ACC112 (cell line): Measurements from ENCODE around the gene CFAP299.

ENCODE experiments used
- H2AFZ ChIP-seq: fragments of 200-600 bp; sonication (generic); one replicate; pipeline ENCODE4 v1.6.0; 2017; ENCODE audit warnings: antibody characterized with exemption, low read length; ENCODE audit not compliant: unreplicated experiment
- H3K27ac ChIP-seq: fragments of 200-600 bp; sonication (generic); 2 replicates; pipeline ENCODE4 v1.5.1; 2014; ENCODE audit warnings: low read depth, mild to moderate bottlenecking, antibody characterized with exemption, low read length, moderate library complexity
- H3K27me3 ChIP-seq: fragments of 200-600 bp; sonication (generic); 2 replicates; pipeline ENCODE4 v1.6.1; 2014; ENCODE audit warnings: mild to moderate bottlenecking, antibody characterized with exemption, low read length, moderate library complexity, mixed read lengths; ENCODE audit not compliant: insufficient read depth
- H3K36me3 ChIP-seq: fragments of 200-600 bp; sonication (generic); 2 replicates; pipeline ENCODE4 v1.6.1; 2016; ENCODE audit warnings: mild to moderate bottlenecking, antibody characterized with exemption, low read length, moderate library complexity, mixed read lengths; ENCODE audit not compliant: insufficient read depth
- H3K4me1 ChIP-seq: fragments of 200-600 bp; sonication (generic); one replicate; pipeline ENCODE4 v1.6.1; 2016; ENCODE audit warnings: low read length, mixed read lengths; ENCODE audit not compliant: insufficient read depth, unreplicated experiment, control insufficient read depth
- H3K4me3 ChIP-seq: fragments of 200-600 bp; sonication (generic); 2 replicates; pipeline ENCODE4 v1.5.1; 2014; ENCODE audit warnings: mild to moderate bottlenecking, low read depth, low read length
- H3K79me2 ChIP-seq: fragments of 200-600 bp; sonication (generic); one replicate; pipeline ENCODE4 v1.6.0; 2016; ENCODE audit warnings: low read length; ENCODE audit not compliant: control insufficient read depth, unreplicated experiment, insufficient read depth

Gene CFAP299

DNA sequence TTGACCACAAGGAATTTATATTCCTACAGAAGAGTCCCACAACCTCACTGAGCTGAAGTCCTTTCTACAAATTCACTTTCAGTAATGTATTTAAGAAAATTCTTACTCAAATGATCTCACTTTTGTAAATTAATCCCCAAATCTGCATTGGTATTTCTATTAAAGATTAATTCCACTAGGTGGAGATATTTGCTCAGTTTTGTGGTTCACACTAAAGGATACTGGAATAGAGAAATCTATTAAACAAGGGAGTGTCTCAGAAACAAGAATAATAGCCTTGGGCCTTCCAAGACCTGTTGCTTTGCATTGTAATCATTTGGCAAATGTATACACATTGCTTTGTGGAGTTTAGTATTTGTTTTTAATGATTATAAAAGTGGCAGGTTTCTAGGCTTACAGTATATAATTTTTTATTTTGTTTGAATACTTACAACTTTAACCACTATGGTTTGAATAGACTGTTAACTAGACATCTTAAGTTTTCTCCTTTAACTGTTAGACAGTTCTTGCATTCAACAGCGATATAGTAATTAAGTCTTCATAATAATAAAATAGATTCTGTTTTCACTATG is 25.9 kb downstream of the CFAP299 start:
- no peaks in the 10 kb centered on the region for H3K36me3 ChIP-seq
- peak overlapping the region; percentile 41 for H3K4me3 ChIP-seq
- H2AFZ ChIP-seq: no peak overlapping the region

DNA sequence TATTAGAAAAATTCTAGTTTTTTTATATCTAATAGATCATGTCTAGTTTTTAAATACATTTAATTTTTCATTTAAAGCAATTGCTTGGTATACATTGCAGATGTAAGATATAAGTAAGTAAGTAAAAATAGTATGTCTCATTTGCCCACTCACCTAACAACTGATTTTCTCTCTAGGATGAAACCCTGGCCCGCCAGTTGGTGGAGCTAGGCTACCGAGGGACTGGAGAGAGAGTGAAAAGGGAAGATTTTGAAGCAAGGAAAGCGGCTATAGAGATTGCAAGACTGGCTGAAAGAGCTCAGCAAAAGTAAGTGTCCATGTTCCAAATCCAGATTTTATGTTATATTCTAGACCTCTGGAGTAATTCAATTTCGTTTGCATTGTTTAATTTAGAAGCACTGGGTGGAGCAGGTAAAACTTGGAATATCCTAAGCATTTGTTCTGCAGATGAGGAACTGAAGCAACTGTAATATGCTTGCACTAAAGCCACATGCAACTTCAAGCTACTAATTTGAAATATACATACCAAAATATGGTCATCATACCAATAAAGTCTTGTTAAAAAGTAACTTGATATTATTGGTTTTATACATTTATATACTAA is 27.1 kb downstream of the CFAP299 start:
- Histone ChIP-seq H3K27ac (no peak overlapping the region), H3K27me3 (no peaks in the 10 kb centered on the region), H3K4me3 (no peak overlapping the region), H3K79me2 (no peaks in the 10 kb centered on the region), H3K4me1 (peaks cover 10% of the 10 kb centered on the region), H2AFZ (no peak overlapping the region), H3K36me3 (no peaks in the 10 kb centered on the region)

More for the DNA sequence above, 25.9 kb downstream of the CFAP299 start:
- Histone ChIP-seq H3K27ac (no peak overlapping the region), H3K79me2 (no peaks in the 10 kb centered on the region), H3K4me1 (peaks cover 10% of the 10 kb centered on the region), H3K27me3 (no peaks in the 10 kb centered on the region)

DNA sequence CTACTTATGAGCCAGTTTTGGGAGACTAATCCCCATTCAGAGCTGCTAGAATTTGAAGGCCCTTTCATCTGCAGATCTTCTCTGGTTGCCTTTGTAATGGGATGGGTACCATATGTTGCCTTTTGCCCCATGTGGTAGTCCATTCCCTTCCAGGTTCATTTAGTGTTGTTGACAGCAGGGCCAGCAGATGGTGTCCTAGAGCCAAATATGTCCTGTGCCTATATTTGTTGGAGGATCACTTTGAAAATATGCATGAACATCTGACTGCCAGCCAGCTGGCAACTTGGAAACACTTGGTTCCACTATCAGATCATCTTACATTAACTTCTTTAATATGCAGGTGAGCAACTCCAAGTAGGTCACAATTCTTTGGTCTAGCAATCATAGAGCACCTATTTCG is 30.4 kb downstream of the CFAP299 start:
- Histone ChIP-seq H3K4me3 (no peak overlapping the region), H3K27me3 (no peaks in the 10 kb centered on the region), H2AFZ (no peak overlapping the region), H3K79me2 (no peaks in the 10 kb centered on the region), H3K4me1 (peaks cover 3% of the 10 kb centered on the region), H3K27ac (no peak overlapping the region), H3K36me3 (no peaks in the 10 kb centered on the region)

DNA sequence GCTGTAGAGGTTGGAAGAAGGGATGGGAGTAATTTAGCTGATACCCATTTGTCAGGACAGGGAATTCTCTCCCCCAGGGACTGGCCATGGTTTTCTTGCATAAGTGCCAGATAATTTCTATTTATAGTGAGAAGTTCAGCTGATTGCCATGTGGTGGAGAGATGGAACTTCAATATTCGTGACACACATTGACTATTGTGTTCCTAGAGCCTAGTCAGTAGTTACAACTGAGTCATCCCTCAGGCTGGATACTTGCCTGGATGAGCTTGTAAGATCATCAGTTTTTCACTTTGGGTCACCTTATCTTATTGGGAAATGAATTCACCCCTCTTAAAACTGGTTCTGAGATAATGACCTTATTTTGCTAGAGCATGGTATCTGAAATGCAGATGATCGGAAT is 32.2 kb downstream of the CFAP299 start:
- no peaks in the 10 kb centered on the region for H3K27me3 ChIP-seq
- H2AFZ ChIP-seq: no peak overlapping the region
- no peaks in the 10 kb centered on the region for H3K4me1 ChIP-seq
- no peak overlapping the region for H3K27ac ChIP-seq
- H3K36me3 ChIP-seq: no peaks in the 10 kb centered on the region
- no peak overlapping the region for H3K4me3 ChIP-seq
- H3K79me2 ChIP-seq: no peaks in the 10 kb centered on the region

DNA sequence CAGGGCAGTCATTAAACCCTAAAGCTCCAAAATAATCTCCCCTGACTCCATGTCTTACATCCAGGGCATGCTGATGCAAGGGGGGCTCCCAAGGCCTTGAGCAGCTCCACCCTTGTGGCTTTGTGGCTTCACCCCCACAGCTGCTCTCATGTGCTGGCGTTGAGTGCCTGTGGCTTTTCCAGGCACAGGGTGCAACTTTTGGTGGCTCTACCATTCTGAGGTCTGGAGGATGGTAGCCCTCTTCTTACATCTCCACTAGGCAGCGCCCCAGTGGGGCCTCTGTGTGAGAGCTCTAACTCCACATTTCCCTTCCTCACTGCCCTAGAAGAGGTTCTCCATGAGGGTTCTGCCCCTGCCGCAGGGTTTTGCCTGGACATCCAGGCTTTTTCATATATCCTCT is 35.1 kb downstream of the CFAP299 start:
- Histone ChIP-seq H3K79me2 (no peaks in the 10 kb centered on the region), H3K27me3 (no peaks in the 10 kb centered on the region), H3K4me3 (no peak overlapping the region), H3K36me3 (no peaks in the 10 kb centered on the region), H2AFZ (no peak overlapping the region), H3K4me1 (no peaks in the 10 kb centered on the region), H3K27ac (no peak overlapping the region)

DNA sequence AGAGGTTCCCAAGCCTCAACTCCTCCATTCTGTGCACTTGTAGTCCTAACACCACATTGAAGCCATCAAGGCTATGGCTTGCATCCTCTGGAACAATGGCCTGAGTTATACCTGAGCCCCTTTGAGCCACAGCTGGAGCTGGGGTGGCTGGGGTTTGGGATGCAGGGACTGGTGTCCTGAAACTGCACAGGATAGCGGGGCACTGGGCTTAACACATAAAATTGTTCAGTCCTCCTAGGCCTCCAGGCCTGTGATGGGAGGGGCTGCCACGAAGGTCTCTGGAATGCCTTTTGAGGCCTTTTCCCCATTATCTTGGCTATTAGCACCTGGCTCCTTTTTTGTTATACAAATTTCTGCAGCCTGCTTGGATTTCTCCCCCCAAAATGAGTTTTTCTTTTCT is 35.5 kb downstream of the CFAP299 start:
- Histone ChIP-seq H3K4me3 (no peak overlapping the region), H3K36me3 (no peaks in the 10 kb centered on the region), H3K27me3 (no peaks in the 10 kb centered on the region), H3K4me1 (no peaks in the 10 kb centered on the region), H3K79me2 (no peaks in the 10 kb centered on the region), H3K27ac (no peak overlapping the region), H2AFZ (no peak overlapping the region)

DNA sequence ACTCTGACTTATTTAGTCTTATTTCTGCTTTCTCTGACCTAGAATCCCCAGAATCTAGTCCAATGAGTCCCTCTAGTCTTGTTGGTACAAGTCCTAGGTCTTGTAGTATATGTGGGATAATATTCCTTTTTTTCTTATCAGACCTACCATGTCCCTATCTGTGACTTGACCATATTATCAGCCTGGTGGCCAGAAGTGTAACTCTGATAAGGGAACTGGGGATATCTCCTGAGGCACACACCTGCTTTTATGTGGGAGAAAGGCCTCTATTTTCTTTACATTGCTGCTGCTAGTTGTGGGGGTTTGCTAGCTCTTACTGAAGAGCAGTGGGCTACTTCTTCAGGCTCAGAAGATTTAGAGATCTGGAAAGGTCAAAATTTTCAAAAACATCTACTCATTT is 38.6 kb downstream of the CFAP299 start:
- Histone ChIP-seq H3K27me3 (no peaks in the 10 kb centered on the region), H3K4me1 (no peaks in the 10 kb centered on the region), H3K79me2 (no peaks in the 10 kb centered on the region), H3K36me3 (no peaks in the 10 kb centered on the region), H3K4me3 (no peak overlapping the region), H2AFZ (no peak overlapping the region), H3K27ac (no peak overlapping the region)

DNA sequence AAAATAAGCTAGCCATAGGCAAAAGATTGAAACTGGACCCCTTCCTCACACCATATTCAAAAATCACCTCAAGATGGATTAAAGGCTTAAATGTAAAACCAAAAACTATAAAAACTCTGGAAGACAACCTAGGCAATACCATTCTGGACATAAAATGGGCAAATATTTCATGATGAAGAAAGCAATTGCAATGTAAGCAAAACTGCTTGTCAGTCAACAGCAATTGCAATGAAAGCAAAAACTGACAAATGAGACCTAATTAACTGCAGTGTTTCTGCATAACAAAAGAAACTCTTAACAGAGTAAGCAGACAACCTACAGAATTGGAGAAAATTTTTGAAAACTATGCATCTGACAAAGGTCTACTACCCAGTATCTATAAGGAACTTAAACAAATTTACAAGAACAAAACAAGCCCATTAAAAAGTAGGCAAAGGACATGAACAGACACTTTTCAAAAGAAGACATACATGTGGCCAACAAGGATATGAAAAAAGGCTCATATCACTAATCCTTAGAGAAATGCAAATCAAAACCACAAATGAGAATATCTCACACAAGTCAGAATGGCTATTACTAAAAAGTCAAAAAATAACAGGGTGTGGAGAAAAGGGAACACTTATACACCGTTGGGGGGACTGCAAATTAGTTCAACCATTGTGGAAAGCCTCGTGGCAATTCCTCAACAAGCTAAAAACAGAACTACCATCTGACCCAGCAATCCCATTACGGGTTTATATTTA is 46.7 kb downstream of the CFAP299 start:
- H3K27ac ChIP-seq: no peak overlapping the region
- H3K79me2 ChIP-seq: no peaks in the 10 kb centered on the region
- H3K4me1 ChIP-seq: no peaks in the 10 kb centered on the region
- no peaks in the 10 kb centered on the region for H3K36me3 ChIP-seq
- no peak overlapping the region for H2AFZ ChIP-seq
- H3K27me3 ChIP-seq: no peaks in the 10 kb centered on the region
- H3K4me3 ChIP-seq: no peak overlapping the region

DNA sequence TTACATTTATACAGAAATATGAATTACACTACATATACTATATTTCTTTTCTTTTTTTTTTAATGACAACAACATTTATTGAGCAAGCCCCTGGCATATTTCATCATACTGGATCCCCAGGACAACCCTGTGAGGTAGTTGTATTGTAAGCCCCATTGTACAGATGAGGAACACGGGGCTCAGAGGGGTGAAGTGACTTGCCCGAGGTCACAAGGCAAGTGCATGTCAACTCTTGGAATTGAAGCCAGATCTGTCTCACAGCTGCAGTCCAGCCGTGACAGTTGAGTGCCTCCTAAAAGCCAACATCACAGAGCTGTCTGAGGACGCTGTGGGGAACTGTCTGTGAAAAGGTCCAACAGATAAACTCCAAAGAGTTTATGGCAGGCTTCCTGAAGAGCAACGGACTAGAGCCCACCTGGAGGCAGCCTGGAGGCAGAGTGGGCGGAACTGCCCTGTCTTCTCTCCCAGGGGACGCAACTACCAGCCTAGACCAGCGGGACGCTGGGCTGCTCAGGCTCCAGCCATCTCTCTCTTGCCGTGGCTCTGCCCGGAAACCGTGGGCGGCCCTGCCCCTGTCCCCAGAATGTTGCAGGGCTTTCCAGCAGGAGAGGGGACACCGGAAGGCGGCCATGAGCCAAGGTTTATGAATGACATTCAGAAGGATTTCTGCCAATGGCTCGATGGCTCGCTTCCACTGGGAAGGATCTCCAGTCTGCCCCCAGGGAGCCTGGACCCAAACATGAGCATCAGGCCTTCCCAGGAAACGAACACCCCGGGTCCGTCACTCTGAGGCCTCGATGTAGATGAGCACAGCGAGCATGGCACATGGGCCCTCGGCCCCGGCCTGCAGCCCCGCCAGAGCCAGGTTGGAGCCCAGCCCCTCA is 50.1 kb downstream of the CFAP299 start:
- Histone ChIP-seq H3K27me3 (no peaks in the 10 kb centered on the region), H3K4me3 (no peak overlapping the region), H3K36me3 (no peaks in the 10 kb centered on the region), H3K27ac (no peak overlapping the region), H3K4me1 (peaks cover 4% of the 10 kb centered on the region), H3K79me2 (no peaks in the 10 kb centered on the region), H2AFZ (no peak overlapping the region)

DNA sequence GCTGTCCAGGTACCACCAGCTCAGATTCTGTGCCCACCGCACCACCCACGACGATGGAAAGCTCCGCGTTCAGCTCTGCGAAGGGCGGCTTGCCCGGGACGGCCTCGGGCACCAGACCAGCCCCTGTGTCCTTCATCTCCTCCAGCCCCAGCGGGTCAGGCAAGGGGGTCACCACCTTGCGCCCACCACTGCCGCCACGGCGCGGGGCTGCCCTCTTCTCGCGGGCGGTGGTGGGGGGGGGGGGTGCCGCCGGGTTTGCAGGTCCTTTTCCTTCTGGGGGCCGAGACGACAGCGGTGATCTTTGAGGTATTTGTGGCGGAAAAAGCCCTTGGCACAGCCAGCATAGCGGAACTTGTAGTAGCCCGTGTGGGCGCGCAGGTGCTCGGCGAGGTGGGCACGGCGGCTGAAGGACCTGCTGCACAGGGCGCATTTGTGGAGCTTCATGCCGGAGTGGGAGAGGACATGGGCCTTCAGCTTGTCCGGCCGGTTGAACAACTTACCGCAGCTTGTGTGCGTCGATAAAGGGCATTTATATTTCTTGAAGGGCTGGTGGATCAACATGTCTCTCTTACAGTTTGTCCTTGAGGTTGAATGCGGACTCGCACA is 50.9 kb downstream of the CFAP299 start:
- Histone ChIP-seq H3K79me2 (no peaks in the 10 kb centered on the region), H3K27ac (no peak overlapping the region), H3K4me3 (no peak overlapping the region)

More for the DNA sequence above, 50.9 kb downstream of the CFAP299 start:
- Histone ChIP-seq H3K4me1 (peaks cover 4% of the 10 kb centered on the region), H3K36me3 (no peaks in the 10 kb centered on the region), H3K27me3 (no peaks in the 10 kb centered on the region), H2AFZ (no peak overlapping the region)
